Ammon's horn (tissue), 1 donor: Measurements from ENCODE around the gene SLC35A2.

ENCODE experiments used
- DNase-seq: peaks from one replicate; pipeline ENCODE4 v3.0.0-alpha.2; 2016; ENCODE audit warnings: low spot score

The SLC35A2 gene

GRCh38 chrX:48911412-48912182 lies at the start of gene SLC35A2:
Gene SLC35A2 (minus strand): TSS chrX:48911646. CDS start chrX:48911636, 10 bp downstream.
- DNase-seq = peak; percentile 83

- DNase-seq = peak; percentile 17
Measured at GRCh38 chrX:48960291-48960690, 48.8 kb upstream of the SLC35A2 start.

- peak; percentile 18 for DNase-seq
Measured at GRCh38 chrX:48958635-48959094, 47.2 kb upstream of the SLC35A2 start.

- peak; percentile 98 for DNase-seq
Measured at GRCh38 chrX:48957827-48958634, 46.6 kb upstream of the SLC35A2 start.

- DNase-seq = no peak
Measured at GRCh38 chrX:48957477-48957826, 46.0 kb upstream of the SLC35A2 start, which contains the start of gene OTUD5. Gene OTUD5 (minus strand): TSS chrX:48957607. CDS start chrX:48957570, 37 bp downstream.

GRCh38 chrX:48956728-48957414 lies 45.4 kb upstream of the SLC35A2 start:
- no peak for DNase-seq

- DNase-seq = no peak
Measured at GRCh38 chrX:48948589-48948988, 37.1 kb upstream of the SLC35A2 start.

- peak; percentile 36 for DNase-seq
Measured at GRCh38 chrX:48945517-48946348, 34.3 kb upstream of the SLC35A2 start.

- no peak for DNase-seq
Measured at GRCh38 chrX:48942895-48943294, 31.4 kb upstream of the SLC35A2 start.

GRCh38 chrX:48940404-48940955 lies 29.0 kb upstream of the SLC35A2 start:
- no peak for DNase-seq

- DNase-seq = no peak
Measured at GRCh38 chrX:48939524-48940228, 28.2 kb upstream of the SLC35A2 start.

- no peak for DNase-seq
Measured at GRCh38 chrX:48938721-48939425, 27.4 kb upstream of the SLC35A2 start.

- peak; percentile 22 for DNase-seq
Measured at GRCh38 chrX:48937054-48937907, 25.8 kb upstream of the SLC35A2 start.

- DNase-seq = no peak
Measured at GRCh38 chrX:48936429-48937053, 25.1 kb upstream of the SLC35A2 start.

- DNase-seq = no peak
Measured at GRCh38 chrX:48935301-48935670, 23.8 kb upstream of the SLC35A2 start.

- DNase-seq = no peak
Measured at GRCh38 chrX:48934581-48935300, 23.3 kb upstream of the SLC35A2 start.

- no peak for DNase-seq
Measured at GRCh38 chrX:48933757-48934156, 22.3 kb upstream of the SLC35A2 start.
